ENCODE results near the gene CR1.
A peak's percentile ranks its signal among the peaks of the same experiment; 100 is the strongest.

- TF ChIP-seq, protein P1, sequence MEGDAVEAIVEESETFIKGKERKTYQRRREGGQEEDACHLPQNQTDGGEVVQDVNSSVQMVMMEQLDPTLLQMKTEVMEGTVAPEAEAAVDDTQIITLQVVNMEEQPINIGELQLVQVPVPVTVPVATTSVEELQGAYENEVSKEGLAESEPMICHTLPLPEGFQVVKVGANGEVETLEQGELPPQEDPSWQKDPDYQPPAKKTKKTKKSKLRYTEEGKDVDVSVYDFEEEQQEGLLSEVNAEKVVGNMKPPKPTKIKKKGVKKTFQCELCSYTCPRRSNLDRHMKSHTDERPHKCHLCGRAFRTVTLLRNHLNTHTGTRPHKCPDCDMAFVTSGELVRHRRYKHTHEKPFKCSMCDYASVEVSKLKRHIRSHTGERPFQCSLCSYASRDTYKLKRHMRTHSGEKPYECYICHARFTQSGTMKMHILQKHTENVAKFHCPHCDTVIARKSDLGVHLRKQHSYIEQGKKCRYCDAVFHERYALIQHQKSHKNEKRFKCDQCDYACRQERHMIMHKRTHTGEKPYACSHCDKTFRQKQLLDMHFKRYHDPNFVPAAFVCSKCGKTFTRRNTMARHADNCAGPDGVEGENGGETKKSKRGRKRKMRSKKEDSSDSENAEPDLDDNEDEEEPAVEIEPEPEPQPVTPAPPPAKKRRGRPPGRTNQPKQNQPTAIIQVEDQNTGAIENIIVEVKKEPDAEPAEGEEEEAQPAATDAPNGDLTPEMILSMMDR (IDR thresholded peaks at IDR 0.05) = peak in 1 of 3 experiments; percentile 9
- TF ChIP-seq POLR2A (IDR thresholded peaks at IDR 0.05) = no peak
Measured at GRCh38 chr1:207454046-207454964, 41.7 kb upstream of the CR1 start, which contains the start of gene CR2.

All from testis (tissue), 2 donors.